NCI-H748 (cell line): ENCODE results near the gene ADIPOR1.
A peak's percentile ranks its signal among the peaks of the same experiment; 100 is the strongest.
"Not testable (repeated sequence)": the region's sequence is repeated elsewhere in the genome, so short reads cannot be mapped to it uniquely, and the experiment has no call there.

Source experiments
- DNase-seq: peaks from one replicate; lab custom pipeline; 2025; ENCODE audit not compliant: unreplicated experiment; lab: John Stamatoyannopoulos, UW

Gene ADIPOR1, protein sequence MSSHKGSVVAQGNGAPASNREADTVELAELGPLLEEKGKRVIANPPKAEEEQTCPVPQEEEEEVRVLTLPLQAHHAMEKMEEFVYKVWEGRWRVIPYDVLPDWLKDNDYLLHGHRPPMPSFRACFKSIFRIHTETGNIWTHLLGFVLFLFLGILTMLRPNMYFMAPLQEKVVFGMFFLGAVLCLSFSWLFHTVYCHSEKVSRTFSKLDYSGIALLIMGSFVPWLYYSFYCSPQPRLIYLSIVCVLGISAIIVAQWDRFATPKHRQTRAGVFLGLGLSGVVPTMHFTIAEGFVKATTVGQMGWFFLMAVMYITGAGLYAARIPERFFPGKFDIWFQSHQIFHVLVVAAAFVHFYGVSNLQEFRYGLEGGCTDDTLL

DNA sequence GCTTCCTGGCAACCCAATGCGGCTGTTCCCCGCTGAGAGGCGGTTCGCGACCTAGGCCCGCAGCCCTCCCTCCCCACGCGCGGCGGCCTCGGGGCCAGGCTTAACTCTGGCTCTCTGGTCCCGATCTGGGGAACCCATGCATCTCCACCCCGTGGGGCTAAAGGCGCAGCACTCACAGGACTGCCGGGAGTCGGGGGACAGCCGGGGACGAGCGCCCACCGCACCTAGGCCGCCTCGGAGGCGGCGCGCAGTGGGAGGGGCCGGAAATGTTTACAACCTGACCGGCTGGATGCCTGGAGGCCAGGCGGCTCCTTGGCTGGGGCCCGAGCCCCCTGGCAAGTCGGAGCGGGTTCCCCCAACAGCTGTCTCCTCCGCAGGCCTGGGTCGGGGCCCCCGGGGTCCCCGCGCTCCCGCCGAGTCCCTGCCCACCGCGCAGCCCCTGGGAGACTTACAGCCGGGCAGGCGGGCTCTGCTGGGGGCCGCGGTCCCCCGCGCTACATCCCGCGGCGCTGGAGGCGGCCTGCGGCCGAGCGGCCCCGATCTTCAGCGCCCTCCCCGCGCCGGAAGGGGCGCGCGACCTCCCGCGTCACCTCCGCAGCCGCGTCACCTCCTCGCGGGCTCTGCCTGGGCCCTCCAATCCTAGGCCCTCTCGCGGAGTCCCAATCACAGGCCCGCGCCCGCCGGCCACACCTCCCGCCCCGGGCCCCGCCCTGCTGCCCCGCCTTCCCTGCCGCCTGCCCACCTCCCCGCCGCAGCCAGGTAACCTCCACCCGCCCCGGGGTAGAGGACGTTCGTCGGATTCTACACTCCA is at the start of gene ADIPOR1:
Gene ADIPOR1, minus strand, starts transcription at position 580 of the 811 bp plus-strand sequence. CDS start 7,242 bp downstream, outside the sequence.
- peak; percentile 88 for DNase-seq

DNA sequence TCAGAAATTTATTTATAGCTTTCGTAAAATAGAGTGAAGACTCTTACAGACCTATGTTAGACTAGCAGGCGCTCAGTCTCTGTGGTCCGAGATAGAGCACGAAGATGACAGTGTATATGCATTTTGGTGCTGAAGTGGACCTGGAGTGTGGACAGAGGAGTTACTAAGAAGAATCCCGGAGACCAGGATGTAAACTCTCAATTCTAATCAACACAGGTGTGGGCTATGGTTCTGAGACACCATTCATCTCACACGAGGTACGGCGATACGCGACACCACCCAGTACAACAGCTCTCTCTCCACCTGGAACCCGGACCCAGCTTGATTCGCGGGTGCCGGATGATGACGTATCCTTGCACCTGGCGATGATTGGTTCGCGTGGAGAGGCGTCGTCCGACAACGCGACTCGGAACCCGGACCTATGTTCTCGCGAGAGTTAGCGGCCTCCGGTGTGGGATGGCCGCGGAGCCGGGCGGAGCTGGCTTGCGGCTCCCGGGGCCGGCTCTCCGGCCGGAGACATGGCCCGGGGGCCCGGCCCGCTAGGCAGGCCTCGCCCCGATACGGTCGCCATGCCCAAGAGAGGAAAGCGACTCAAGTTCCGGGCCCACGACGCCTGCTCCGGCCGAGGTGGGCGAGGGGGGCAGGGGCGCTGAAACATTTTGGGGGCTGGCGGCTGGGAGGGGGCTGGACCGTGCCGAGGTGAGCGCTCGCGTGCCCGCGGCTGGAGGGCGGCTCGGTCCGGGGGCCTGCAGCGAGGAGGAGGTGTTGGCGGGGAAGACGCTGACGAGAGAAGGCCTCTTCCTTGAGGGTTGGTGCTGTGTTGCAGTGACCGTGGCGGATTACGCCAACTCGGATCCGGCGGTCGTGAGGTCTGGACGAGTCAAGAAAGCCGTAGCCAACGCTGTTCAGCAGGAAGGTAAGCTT is 49.1 kb upstream of the ADIPOR1 start, which contains the start of gene TMEM183A:
Gene TMEM183A, plus strand, starts transcription at position 427 of the 924 bp plus-strand sequence. Its CDS starts 92 bp downstream, at position 519.
- peak; percentile 95 for DNase-seq

DNA sequence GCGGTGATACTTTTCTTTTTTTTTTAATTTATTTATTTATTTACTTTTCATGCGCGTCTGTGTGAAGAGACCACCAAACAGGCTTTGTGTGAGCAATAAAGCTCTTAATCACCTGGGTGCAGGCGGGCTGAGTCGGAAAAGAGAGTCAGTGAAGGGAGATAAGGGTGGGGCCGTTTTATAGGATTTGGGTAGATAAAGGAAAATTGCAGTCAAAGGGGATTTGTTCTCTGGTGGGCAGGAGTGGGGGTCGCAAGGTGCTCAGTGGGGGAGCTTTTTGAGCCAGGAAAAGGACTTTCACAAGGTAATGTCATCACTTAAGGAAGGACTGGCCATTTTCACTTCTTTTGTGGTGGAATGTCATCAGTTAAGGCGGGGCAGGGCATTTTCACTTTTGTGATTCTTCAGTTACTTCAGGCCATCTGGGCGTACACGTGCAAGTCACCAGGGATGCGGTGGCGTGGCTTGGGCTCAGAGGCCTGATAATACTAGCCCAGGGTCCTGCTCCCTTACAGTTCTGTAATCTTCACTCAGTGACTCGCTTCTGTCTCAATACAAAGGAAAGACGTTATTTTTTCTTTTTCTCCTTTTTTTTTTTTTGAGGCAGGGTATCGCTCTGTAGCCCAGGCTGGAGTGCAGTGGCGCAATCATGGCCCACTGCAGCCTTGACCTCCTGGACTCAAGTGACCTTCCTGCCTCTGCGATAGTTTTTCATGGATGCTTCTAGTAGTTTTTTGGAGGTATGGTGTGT is 47.5 kb upstream of the ADIPOR1 start:
- not testable (repeated sequence) for DNase-seq

DNA sequence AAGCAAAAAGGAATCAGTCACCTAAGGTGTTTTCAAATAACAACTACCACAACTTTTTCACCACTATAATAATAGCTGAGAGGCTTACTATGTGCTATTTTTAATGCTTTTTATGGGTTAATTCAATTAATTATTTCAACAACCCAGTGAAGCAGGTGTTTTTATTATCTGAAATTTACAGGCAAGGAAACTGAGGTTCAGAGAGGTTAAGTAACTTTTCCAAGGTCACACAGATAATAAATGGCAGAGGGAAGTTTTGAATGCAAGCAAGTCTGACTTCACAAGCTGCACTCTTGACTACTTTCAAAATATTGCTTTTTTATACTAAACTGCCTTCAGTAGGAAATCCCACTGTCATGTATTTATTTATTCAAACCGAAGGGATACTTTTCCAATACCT is 44.8 kb upstream of the ADIPOR1 start:
- DNase-seq = no peak

DNA sequence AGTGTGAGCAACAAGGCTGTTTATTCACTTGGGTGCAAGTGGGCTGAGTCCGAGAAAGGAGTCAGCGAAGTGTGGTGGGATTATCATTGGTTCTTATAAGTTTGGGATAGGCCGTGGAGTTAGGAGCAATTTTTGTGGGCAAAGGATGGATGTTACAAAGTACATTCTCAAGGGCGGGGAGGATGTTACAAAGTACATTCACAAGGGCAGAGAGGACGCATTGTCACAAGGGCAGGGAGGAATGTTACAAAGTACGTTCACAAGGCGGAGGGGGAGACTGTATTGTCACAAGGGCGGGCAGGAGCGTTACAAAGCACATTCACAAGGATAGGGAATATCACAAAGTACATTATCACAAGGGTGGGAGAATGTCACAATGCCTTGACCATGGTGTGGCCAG is 43.9 kb upstream of the ADIPOR1 start:
- DNase-seq = no peak

DNA sequence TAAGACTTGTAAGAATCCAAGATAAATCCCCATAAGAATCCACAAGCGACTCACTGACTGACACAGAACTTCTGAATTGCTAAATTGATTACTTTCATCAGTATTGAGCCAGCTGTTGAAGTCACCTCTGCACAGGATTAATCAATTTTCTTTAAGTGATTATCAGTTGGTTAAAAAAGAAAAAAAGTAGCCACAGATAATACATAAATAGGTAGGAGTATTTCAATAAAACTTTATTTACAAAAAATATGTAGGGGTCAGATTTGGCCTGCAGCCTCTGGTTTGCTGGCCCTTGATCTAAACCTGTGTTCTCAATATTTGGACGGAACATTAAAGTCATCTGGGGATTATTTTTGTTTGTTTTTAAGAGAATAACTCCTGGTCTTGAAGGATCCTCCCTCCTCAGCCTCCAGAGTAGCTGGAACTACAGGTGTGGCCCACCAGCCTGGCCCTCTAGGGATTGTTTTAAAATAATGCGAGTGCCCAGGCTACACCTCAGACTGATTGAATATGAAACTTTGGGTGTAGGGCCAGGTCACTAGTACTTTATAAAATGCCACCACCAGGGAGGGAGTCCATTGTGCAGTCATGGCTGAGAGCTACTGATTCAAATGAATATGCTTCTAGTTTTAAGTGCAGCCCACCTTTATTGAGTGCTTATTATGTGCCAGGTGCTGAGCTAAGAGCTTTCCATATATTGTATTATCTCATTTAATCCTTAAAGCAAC is 42.3 kb upstream of the ADIPOR1 start:
- DNase-seq = no peak

DNA sequence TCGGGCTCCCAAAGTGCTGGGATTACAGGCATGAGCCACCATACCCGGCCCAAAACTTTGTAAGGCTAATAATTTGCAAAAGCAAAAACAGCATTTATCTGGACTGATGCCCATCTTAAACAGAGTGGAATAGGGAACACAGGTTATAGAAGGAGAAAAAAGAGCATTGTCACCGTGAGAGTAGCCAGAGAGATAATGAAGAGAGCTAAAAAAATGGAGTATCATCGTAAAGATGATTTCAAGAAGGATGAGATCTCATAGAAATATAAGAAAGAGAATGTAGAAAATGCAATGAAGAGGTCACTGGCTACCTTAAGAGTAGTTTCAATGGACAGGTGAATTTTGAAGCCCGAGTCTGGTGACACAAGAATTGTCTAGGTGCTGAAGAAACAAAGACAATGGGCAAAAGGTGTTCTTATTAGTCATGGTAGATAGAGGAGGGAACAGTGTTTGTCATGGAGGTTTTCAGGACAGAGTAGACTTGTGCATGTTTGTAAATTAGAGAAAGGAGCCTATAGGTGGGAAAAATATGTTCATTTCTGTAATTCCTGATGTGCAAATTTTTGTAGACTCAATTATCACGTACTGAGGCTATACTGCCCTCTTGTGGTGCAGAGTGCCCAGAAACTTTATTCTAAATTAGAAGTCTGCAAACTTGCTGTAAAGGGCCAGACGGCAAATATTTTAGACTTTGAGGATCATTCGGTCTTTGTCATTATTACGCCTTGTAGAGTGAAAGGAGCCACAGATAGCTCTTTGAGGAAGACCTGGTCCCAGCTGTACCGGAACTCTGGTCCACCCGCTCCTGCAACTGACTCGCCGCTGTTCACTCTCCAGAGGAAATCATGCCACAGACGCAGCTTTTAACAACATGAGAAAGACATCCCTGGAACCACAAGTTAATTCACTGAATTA is 41.0 kb upstream of the ADIPOR1 start:
- DNase-seq = peak; percentile 45

DNA sequence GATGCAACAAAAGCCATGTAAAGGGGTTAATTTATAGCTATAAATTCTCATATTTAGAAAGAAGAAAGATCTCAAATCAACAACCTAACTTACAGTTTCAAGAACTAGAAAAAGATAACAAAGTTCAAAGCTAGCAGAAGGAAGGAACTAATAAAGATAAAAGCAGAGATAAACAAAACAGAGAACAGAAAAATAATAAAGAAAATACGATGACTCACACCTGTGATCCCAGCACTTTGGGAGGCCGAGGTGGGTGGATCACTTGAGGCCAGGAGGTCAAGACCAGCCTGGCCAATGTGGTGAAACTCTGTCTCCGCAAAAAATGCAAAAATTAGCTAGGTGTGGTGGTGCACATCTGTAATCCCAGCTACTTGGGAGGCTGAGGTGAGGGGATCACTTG is 36.6 kb upstream of the ADIPOR1 start:
- DNase-seq = no peak

DNA sequence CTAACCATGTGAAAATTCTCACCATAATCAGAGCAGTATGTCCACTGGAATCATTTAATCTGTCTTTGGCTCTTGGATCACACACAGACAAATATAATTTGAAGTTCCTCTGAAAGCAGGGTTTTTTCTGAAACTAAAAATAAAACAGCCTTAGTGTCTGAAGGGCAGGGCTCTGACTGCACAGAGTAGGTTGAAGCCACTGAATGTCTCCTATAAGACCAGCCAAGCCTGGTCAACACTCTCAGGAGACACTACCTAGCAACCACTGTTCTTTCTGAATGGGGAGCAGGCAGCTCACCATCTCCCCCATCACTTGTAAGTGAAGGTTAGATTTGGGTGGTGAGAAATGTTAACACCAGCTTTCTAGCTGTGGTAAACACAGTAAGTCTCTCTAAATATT is 33.0 kb upstream of the ADIPOR1 start:
- no peak for DNase-seq

DNA sequence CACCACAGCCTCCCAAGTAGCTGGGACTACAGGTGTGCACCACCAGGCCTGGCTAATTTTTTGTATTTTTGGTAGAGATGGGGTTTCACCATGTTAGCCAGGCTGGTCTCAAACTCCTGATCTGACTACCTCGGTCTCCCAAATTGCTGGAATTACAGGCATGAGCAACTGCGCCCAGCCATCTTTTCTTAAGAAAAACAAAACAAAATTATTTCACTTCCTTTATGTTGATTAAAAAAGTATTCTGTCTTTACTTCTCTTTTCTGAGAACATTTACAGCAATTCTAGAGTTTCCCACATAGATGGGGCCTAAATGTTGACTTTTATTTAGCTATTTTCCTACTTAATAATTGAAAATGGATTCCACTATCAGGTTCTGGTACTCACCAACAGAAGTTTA is 31.8 kb upstream of the ADIPOR1 start:
- no peak for DNase-seq

DNA sequence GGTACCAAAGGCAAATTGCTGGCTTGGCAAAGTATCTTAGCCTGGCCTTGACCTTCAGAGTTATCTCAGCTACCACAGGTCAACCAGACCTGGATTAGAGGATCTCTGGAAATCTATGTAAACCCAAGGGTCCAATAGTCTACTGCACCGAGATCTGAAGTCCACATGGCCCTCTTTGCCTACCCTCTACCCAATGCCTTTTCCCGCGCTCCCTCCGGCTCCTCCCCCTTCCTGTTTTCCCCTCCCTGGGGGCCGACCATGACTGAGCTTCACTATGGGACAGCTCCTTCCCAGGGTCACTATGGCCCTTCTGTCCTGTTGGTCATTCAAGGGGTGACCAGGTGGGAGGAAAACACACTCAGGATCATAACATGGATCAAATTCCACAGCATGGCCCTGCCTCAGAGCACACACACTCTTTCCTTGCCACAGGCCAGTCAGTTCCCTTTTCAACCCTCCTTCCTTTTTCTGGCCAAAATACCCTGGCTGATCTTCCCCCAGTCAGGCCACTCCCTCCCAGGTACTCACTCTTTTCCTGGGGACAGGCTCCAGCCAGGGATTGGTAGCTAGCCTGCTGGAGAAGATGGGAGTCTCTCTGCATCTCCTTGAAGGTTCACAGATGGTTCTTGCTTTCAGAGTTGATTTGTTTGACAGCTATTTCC is 29.9 kb upstream of the ADIPOR1 start:
- DNase-seq = no peak

DNA sequence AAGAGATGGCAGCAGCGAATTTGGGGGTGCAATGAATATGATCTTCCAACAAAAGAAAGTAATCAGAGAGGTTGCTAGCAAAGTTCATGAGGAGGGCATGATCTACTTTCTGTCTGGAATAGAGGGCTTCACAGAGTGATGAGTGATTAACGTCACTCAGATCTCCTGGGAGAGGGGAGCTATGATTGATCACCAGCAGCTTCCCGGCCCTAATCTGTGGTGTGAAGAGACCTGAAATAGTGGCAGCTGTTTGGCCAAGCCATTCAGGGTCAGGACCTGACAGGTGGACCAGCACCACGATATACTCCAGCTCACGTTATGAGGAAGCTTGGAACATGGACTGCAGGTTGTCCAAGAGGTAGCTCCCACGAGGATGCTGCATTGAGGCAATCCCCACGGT is 29.1 kb upstream of the ADIPOR1 start:
- DNase-seq = no peak

DNA sequence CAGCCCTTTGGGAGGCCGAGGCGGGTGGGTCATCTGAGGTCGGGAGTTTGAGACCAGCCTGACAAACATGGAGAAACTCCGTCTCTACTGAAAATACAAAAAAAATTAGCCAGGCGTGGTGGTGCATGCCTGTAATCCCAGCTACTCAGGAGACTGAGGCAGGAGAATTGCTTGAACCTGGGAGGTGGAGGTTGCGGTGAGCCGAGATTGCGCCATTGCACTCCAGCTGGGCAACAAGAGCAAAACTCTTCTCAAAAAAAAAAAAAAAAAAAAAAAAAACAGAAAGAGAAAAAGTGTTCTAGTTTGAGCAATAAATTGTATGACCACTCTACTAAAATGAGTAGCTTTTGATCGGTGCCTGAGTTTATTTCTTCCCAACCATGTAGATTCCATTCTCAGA is 28.0 kb upstream of the ADIPOR1 start:
- not testable (repeated sequence) for DNase-seq

DNA sequence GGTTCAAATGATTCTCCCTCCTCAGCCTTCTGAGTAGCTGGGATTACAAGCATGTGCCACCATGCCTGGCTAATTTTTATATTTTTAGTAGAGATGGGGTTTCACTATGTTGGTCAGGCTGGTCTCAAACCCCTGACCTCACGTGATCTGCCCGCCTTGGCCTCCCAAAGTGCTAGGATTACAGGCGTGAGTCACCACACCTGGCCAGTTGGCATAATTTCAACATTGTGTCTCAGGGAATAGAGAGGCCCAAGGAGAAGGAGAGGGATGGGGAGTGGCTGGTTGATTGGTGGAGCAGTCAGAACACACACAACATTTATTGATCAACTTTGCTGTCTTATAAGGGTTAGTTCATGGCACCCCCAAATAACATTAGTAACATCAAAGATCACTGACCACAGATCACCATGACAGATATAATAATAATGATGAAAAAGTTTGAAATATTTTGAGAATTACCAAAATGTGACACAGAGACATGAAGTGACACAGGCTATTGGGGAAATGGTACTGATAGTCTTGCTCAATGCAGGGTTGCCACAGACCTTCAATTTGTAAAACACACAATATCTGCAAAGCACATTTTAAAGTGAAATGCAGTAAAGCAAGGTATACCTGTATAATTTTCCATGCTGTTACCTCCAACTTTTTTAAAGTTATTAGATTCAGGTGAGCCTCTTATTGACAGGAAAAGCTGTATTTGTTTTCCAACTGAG is 24.8 kb upstream of the ADIPOR1 start:
- no peak for DNase-seq

DNA sequence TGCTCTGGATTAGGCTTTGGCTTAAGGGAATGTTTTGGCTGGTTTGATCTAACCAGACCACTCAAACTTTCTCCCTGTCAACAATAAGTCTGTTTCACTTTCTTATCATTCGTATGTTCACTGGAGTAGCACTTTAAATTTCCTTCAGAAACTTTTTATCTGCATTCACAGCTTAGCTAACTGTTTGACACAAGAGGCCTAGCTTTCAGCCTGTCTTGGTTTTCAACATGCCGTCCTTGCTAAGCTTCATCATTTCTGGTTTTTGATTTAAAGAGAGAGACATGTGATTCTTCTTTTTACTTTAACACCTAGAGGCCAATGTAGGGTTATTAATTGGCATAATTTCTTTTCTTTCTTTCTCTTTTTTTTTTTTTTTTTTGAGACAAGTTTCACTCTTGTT is 23.8 kb upstream of the ADIPOR1 start:
- DNase-seq = no peak

DNA sequence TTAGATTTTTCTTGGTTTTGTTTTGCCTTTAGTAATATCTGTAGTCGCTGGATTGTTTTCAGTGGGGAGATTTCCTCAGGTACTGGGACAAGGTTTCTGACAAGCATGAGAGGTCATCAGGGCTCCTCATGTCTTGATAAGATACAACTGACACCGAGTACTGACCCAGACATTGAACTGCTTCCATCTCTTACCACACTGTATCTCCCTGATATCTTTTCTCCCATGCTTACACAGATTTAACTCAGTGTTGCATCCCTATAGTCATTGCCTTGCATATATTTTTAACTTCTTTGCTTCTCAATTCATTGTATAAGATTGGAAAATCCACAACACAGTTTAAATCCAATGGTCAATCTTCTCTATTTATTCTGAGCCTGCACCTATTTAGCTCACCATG is 21.3 kb upstream of the ADIPOR1 start:
- DNase-seq = no peak

DNA sequence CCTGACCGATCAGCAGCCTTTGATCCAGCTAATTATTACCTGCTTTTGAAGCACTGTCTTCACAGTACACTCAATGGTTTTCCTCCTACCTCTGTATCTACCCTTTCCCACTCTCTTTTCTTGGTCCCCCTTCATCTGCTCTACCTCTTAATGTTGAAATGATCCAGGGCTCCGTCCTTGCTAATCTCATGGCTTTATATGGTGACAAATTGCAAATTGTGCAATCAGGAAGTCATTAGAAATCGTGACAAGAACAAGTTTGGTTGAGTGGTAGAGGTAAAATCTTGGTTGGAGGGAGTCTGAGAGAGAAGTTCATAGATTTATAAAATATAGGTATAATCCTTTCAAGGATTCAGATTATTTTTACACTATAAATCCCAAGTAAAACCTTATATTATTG is 18.5 kb upstream of the ADIPOR1 start:
- DNase-seq = no peak

DNA sequence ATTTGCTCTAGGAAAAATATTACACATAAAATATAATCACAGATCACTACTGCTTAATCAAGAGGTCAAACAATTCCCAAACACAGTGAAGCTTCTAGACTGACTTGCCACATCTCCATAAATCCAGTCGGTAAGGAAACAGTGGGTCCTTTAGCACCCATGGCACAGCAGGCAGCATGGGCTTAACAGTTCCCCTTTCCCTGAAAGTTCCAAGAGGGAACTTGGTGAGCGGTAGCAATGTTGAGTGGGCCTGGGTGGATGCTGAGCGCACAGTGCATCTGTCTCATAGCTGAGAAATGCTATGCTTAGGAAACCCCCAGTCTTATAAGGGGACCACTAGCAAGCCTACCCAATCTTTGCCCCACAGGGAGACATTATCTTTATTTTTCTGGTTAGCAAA is 16.7 kb upstream of the ADIPOR1 start:
- DNase-seq = no peak
